Caco-2 (cell line): ENCODE results near the gene IDI2. TPM values are rescaled to one million over a fixed set of nuclear protein-coding genes. Genes with fewer than 3 reads are reported as not detected.
A peak's percentile ranks its signal among the peaks of the same experiment; 100 is the strongest.
"Not testable (repeated sequence)": the region's sequence is repeated elsewhere in the genome, so short reads cannot be mapped to it uniquely, and the experiment has no call there.

Experiments
- BruUV-seq: library from RNA; stranded (reverse); fragments of 400-500 nt; replicated peaks from 2 replicates; lab custom pipeline; 2021; lab: Mats Ljungman, UMichigan
- CTCF ChIA-PET: fragments of 300-600 bp; sonication (Branson Sonifier 250); formaldehyde crosslinking; loops from one replicate; lab custom pipeline; 2022; ENCODE audit warnings: antibody characterized with exemption; lab: Charles Lee
- POLR2A ChIA-PET: fragments of 300-600 bp; sonication (Branson Sonifier 250); formaldehyde crosslinking; loops from one replicate; lab custom pipeline; 2022; ENCODE audit warnings: antibody characterized with exemption; lab: Charles Lee
- DNase-seq, 2 experiments: peaks; one replicate each; pipeline versions ENCODE4 v3.0.0 to v3.0.0-alpha.2; 2020 to 2022
- H3K27me3 ChIP-seq: replicated peaks from 2 replicates; pipeline ENCODE4 v1.6.0; 2011; ENCODE audit warnings: low read length; ENCODE audit not compliant: control insufficient read depth, insufficient read depth
- H3K36me3 ChIP-seq: 2 replicates; pipeline ENCODE4 v1.5.1; 2011; ENCODE audit warnings: low read length; ENCODE audit not compliant: control insufficient read depth, insufficient read depth
- H3K4me1 ChIP-seq: fragments of 250-450 bp; sonication (Bioruptor Pico); 2 replicates; pipeline ENCODE4 v1.5.1; 2020; ENCODE audit warnings: mild to moderate bottlenecking
- H3K4me3 ChIP-seq: 2 replicates; pipeline ENCODE4 v1.5.1; 2011; ENCODE audit warnings: low read depth, mild to moderate bottlenecking, control low read depth, low read length
- H3K9me3 ChIP-seq: fragments of 250-450 bp; sonication (Bioruptor Pico); 2 replicates; pipeline ENCODE4 v1.5.1; 2020; ENCODE audit warnings: mild to moderate bottlenecking, moderate library complexity
- H3K27ac Mint-ChIP-seq: one replicate; pipeline ENCODE4 v1.8.0; 2022; ENCODE audit warnings: mixed read lengths; ENCODE audit not compliant: unreplicated experiment
- H3K27me3 Mint-ChIP-seq: one replicate; pipeline ENCODE4 v1.8.0; 2022; ENCODE audit warnings: mixed read lengths; ENCODE audit not compliant: insufficient read depth, unreplicated experiment
- H3K36me3 Mint-ChIP-seq: one replicate; pipeline ENCODE4 v1.8.0; 2022; ENCODE audit warnings: mild to moderate bottlenecking, mixed read lengths; ENCODE audit not compliant: insufficient read depth, unreplicated experiment
- H3K4me1 Mint-ChIP-seq: one replicate; pipeline ENCODE4 v1.8.0; 2022; ENCODE audit warnings: low read depth, mixed read lengths; ENCODE audit not compliant: unreplicated experiment
- H3K4me3 Mint-ChIP-seq: one replicate; pipeline ENCODE4 v1.8.0; 2022; ENCODE audit warnings: mild to moderate bottlenecking, moderate library complexity, mixed read lengths; ENCODE audit not compliant: unreplicated experiment
- H3K9me3 Mint-ChIP-seq: one replicate; pipeline ENCODE4 v1.8.0; 2022; ENCODE audit warnings: mixed read lengths; ENCODE audit not compliant: unreplicated experiment
- intact Hi-C: fragments of 100-400 bp; cut with micrococcal nuclease; formaldehyde crosslinking; loops from one replicate; pipeline ENCODE4 v1.10.0; 2022; ENCODE audit not compliant: unreplicated experiment
- total RNA-seq: library from RNA; stranded (reverse); gene quantifications from 2 replicates; pipeline ENCODE4 v1.2.3, GENCODE V29; 2022
- TF ChIP-seq, protein P1 (sequence below), 2 experiments: fragments of 200-600 bp in 1 of 2; IDR thresholded peaks; 1 replicate in 1 of 2; 2 replicates in 1 of 2; pipeline versions ENCODE4 v1.5.1 to v1.8.0; 2011 to 2022; ENCODE audit warnings: antibody characterized with exemption in 1 of 2, control low read depth in 1 of 2, inconsistent platforms in 1 of 2, low read depth in 1 of 2, low read length in 1 of 2, mild to moderate bottlenecking in 1 of 2, moderate library complexity in 1 of 2; ENCODE audit not compliant: insufficient read depth in 1 of 2, severe bottlenecking in 1 of 2, unreplicated experiment in 1 of 2

IDI2 gene
- total RNA-seq, 1 experiment from 2014 or later = not detected

- Histone ChIP-seq H3K9me3 (no peaks in the 10 kb centered on the region), H3K4me1 (no peaks in the 10 kb centered on the region), H3K4me3 (no peak overlapping the region), H3K27me3 (no peaks in the 10 kb centered on the region), H3K36me3 (peaks cover 5% of the 10 kb centered on the region)
- Mint-ChIP-seq H3K36me3 (peaks cover 100% of the 10 kb centered on the region), H3K27ac (no peak overlapping the region), H3K4me3 (no peak overlapping the region), H3K4me1 (no peaks in the 10 kb centered on the region), H3K27me3 (no peaks in the 10 kb centered on the region), H3K9me3 (no peaks in the 10 kb centered on the region)
- POLR2A ChIA-PET = no interaction called here
- intact Hi-C loops = no loop called here
- TF ChIP-seq, protein P1, sequence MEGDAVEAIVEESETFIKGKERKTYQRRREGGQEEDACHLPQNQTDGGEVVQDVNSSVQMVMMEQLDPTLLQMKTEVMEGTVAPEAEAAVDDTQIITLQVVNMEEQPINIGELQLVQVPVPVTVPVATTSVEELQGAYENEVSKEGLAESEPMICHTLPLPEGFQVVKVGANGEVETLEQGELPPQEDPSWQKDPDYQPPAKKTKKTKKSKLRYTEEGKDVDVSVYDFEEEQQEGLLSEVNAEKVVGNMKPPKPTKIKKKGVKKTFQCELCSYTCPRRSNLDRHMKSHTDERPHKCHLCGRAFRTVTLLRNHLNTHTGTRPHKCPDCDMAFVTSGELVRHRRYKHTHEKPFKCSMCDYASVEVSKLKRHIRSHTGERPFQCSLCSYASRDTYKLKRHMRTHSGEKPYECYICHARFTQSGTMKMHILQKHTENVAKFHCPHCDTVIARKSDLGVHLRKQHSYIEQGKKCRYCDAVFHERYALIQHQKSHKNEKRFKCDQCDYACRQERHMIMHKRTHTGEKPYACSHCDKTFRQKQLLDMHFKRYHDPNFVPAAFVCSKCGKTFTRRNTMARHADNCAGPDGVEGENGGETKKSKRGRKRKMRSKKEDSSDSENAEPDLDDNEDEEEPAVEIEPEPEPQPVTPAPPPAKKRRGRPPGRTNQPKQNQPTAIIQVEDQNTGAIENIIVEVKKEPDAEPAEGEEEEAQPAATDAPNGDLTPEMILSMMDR (IDR thresholded peaks at IDR 0.05; ENCODE audit: insufficient read depth in 1 of 2, low read depth in 1 of 2, low read length in 1 of 2, severe bottlenecking in 1 of 2, unreplicated experiment in 1 of 2) = no peak
- BruUV-seq = no TSS peak
- DNase-seq = no peak
- CTCF ChIA-PET = interaction anchor here (0.6 kb wide), 1 partner anchor 34 kb away, joined by 3 read pairs; no protein-coding TSS in a partner anchor
Measured at GRCh38 chr10:1015688-1016087, 10.0 kb downstream of the IDI2 start.

DNA sequence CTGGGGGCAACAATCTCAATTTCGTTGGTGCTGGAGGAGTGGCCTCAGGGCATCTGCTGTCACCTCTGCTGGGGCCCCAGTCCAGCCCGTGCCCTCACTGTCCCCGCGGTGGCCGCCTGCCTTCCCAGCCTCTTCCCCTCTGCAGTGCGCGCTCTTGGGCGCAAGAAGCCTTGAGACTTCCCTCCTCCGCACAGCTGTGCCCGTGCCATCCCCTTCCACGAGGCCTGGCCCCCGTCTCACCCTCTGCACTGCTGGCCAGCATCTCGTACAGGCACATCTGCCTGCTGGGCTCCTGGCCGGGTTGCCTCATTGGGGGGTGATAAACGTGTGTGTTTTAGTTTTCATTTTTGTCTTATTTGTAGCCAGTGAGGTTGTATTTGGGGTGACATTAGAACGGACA lies 14.0 kb downstream of the IDI2 start:
- no peak for DNase-seq
- Histone ChIP-seq H3K9me3 (no peaks in the 10 kb centered on the region), H3K4me1 (no peaks in the 10 kb centered on the region), H3K4me3 (no peak overlapping the region), H3K27me3 (no peaks in the 10 kb centered on the region), H3K36me3 (peaks cover 8% of the 10 kb centered on the region)
- intact Hi-C loops = no loop called here
- no peaks in the 10 kb centered on the region for H3K9me3 Mint-ChIP-seq
- no peaks in the 10 kb centered on the region for H3K4me1 Mint-ChIP-seq
- no TSS peak for BruUV-seq
- no peak overlapping the region for H3K4me3 Mint-ChIP-seq
- TF ChIP-seq, protein P1 (IDR thresholded peaks at IDR 0.05; ENCODE audit: insufficient read depth in 1 of 2, low read depth in 1 of 2, low read length in 1 of 2, severe bottlenecking in 1 of 2, unreplicated experiment in 1 of 2) = no peak
- H3K27ac Mint-ChIP-seq = peak overlapping the region; percentile 71
- CTCF ChIA-PET = no interaction called here
- no peaks in the 10 kb centered on the region for H3K27me3 Mint-ChIP-seq
- H3K36me3 Mint-ChIP-seq = peaks cover 100% of the 10 kb centered on the region
- POLR2A ChIA-PET = no interaction called here

DNA sequence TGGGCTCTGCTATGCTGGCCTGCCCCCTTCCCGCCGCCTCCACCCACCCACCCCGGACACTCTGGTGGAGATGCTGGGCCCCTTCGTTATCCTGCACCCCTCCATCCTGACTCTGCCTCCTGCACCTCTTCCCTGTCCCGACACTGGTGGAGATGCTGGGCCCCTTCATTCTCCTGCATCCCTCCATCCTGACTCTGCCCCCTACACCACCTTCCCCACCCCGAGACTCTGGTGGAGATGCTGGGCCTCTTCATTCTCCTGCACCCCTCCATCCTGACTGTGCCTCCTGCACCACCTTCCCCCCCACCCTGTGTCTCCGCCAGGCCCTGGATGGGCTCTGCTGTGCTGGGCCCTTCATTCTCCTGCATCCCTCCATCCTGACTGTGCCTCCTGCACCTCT lies 15.0 kb downstream of the IDI2 start:
- no peaks in the 10 kb centered on the region for H3K4me1 Mint-ChIP-seq
- intact Hi-C loops = no loop called here
- no peak overlapping the region for H3K4me3 Mint-ChIP-seq
- no peaks in the 10 kb centered on the region for H3K27me3 Mint-ChIP-seq
- H3K27ac Mint-ChIP-seq = no peak overlapping the region
- BruUV-seq = no TSS peak
- DNase-seq = no peak
- H3K27me3 ChIP-seq = no peaks in the 10 kb centered on the region
- H3K36me3 Mint-ChIP-seq = peaks cover 100% of the 10 kb centered on the region
- CTCF ChIA-PET = no interaction called here
- H3K9me3 Mint-ChIP-seq = no peaks in the 10 kb centered on the region
- POLR2A ChIA-PET = no interaction called here
- H3K4me3 ChIP-seq = no peak overlapping the region
- H3K36me3 ChIP-seq = peaks cover 8% of the 10 kb centered on the region
- no peaks in the 10 kb centered on the region for H3K9me3 ChIP-seq
- TF ChIP-seq, protein P1 (IDR thresholded peaks at IDR 0.05; ENCODE audit: insufficient read depth in 1 of 2, low read depth in 1 of 2, low read length in 1 of 2, severe bottlenecking in 1 of 2, unreplicated experiment in 1 of 2) = no peak
- H3K4me1 ChIP-seq = no peaks in the 10 kb centered on the region

DNA sequence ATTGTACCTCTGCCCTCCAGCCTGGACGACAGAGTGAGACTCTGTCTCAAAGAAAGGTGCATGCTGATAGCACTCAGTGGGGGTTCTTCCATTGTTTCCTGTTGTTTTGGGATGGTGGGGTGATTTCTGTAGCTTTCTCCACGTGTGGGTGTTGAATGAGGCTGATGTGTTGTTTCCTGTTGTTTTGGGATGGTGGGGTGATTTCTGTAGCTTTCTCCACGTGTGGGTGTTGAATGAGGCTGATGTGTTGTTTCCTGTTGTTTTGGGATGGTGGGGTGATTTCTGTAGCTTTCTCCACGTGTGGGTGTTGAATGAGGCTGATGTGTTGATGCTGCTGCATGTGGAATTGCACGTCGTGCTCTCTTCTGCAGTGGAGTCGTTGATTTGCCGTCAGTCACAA lies 15.7 kb downstream of the IDI2 start:
- CTCF ChIA-PET, H3K9me3 ChIP-seq, DNase-seq, POLR2A ChIA-PET, H3K27ac Mint-ChIP-seq, H3K36me3 ChIP-seq, H3K4me1 Mint-ChIP-seq, H3K4me1 ChIP-seq, H3K4me3 ChIP-seq, H3K27me3 ChIP-seq, intact Hi-C loops, H3K27me3 Mint-ChIP-seq, H3K4me3 Mint-ChIP-seq, H3K9me3 Mint-ChIP-seq, BruUV-seq: not testable (repeated sequence)
- peaks cover 100% of the 10 kb centered on the region for H3K36me3 Mint-ChIP-seq
